Hepatocyte (in vitro differentiated cells): ENCODE results near the gene KIF4A.

ENCODE experiments used
- CTCF ChIP-seq: fragments of 200-600 bp; sonication (generic); IDR thresholded peaks from 2 replicates; pipeline ENCODE4 v1.5.1; 2016; ENCODE audit warnings: antibody characterized with exemption, mild to moderate bottlenecking; ENCODE audit not compliant: poor library complexity
- EZH2 ChIP-seq: fragments of 200-600 bp; sonication (generic); IDR thresholded peaks from 2 replicates; pipeline ENCODE4 v1.6.1; 2016; ENCODE audit warnings: antibody characterized with exemption, mild to moderate bottlenecking, borderline replicate concordance

- TF ChIP-seq EZH2 (no peak), CTCF (no peak)
Observed at GRCh38 chrX:70437011-70437410, 147.1 kb downstream of the KIF4A start.
